Stimulated activated CD4-positive, alpha-beta T cell treated with anti-CD3 and anti-CD28 coated beads, TNF-alpha, amount 100 ng/mL, for 4 hours (primary cell): Measurements from ENCODE around the gene PTGS1.

Experiments
- DNase-seq, 3 experiments: peaks; one replicate each; pipeline ENCODE4 v3.0.0-alpha.2; 2020; ENCODE audit warnings: low read depth in 3 of 3

The PTGS1 gene

DNA sequence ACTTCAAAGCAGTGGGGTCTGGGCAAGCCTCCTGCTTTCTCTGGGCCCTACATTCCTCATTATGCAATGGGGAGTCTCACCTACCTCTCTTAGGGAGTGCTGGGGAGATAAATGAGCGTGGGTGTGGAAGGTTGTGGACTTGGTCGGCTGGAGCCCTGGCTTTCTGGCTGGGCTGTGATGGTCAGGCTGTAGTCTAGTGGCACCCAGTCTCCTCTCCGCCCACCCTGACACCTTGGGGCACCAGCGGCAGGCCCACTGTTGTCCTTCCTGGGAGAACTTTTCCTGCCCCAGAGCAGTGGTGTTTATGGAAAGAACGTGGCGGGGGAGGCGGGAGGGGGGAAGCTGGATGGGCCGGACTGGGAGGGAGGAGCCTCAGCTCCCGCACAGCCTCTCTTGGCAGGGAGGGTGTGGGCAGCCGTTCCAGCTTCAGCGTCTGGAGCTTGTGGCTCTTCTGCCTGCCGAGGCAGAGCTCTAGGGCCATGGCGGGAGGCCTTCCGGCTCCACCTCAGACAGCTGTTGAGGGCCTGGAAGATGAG, 4.1 kb downstream of the PTGS1 start:
- DNase-seq, result no peak

- DNase-seq, result no peak
These were observed 6.0 kb downstream of the PTGS1 start for GRCh38 chr9:122376796-122377195.

DNA sequence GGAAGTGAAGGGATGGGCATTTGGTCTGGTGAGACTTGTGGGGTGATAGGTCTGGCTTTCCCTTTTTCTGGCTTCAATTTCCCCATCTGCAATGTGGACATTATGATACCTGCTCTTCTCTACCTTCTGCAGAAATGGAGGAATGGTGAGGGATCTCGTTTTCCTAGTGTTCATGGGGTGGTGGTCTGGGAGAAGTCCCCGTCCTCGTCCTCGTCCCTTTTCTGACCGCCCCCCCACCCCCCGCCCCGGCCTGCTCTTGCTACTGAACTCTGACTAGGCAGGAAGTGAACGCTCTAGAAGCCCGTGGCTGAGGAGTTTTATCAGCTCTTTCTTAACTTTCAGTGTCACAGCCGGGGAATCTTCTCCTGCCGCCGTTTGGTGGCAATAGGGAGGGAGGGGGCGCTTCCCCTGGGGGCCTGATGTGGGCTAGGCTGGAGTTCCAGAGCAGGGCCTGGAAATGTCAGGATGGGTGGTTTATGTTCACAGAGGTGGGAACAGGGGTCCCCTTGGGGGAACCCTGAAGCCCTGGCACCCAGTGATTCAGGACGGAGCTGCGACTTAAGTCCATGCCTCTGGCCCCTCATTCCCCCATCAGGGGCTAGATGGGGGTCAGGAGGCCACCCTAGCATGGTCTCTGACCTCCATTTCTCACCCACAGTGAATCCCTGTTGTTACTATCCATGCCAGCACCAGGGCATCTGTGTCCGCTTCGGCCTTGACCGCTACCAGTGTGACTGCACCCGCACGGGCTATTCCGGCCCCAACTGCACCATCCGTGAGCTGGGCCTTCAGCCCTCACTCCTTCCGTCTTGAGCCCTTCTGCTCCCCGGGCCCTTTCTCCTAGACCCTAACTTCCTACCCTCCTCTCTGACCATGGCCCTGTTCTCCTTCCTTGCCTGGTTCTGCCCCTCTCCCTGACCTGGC, 6.7 kb downstream of the PTGS1 start:
- DNase-seq, result no peak

- DNase-seq, result no peak
These were observed 7.4 kb downstream of the PTGS1 start for GRCh38 chr9:122378236-122378635.

DNA sequence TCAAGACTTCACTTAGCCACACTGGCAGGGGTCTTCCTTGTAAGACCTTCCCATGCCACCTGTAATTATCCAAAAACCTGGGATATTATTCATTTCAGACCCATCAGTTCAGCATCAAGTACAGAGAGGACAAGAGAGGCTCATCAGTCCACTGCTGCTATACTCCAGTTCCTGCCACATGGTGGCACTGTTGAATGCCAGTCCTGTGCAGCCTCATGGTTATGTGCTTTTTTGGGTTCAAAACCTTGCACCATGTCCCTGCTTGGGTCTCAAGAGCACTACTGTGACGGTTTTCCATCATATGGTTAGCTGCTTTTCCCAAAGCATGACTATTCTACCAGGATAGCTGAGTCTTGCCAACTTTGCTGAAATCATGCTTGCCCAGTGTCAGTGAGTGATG, 8.5 kb downstream of the PTGS1 start:
- DNase-seq, result no peak

GRCh38 chr9:122380293-122380692, 9.5 kb downstream of the PTGS1 start:
- DNase-seq, result no peak

- DNase-seq, result no peak
These were observed 10.6 kb downstream of the PTGS1 start for GRCh38 chr9:122381206-122381950.

DNA sequence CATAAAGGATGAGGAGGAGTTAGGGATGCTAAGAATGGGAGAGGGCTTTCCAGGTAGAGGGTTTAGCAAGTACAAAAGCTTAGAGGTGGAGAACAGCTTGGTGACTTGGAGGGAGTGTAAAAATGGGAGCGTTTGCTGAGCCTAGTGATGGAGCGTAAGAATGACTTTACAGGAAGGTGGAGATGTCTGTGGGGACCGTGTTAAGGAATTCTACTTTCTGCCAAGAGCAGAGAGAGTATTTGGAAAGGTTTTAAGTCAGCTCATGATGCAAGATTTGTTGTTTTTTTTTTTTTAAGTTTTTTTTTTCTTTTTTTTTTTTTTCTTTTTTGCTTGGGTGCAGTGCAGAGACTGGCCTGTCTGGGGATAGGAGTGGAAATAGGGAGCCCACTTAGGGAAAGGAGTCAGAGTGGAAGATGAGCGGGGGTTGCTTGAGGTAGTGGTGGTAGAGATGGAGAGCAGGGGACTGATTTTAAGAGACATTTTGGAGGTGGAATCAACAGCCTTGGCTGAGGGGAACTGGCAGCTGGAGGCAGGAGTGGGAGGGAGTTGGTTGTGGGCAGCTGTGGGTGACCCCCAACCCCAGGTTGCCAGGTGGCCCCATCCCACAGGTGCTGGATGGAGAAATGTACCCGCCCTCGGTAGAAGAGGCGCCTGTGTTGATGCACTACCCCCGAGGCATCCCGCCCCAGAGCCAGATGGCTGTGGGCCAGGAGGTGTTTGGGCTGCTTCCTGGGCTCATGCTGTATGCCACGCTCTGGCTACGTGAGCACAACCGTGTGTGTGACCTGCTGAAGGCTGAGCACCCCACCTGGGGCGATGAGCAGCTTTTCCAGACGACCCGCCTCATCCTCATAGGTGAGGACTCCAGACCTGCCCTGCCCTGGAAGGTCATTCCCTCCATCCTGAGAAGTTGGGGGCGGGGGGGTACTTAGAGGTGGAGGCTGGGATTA, 12.4 kb downstream of the PTGS1 start:
- DNase-seq, result no peak

GRCh38 chr9:122383992-122384461, 13.2 kb downstream of the PTGS1 start:
- no peak for DNase-seq

GRCh38 chr9:122386311-122386872, 15.6 kb downstream of the PTGS1 start:
- DNase-seq, result no peak

DNA sequence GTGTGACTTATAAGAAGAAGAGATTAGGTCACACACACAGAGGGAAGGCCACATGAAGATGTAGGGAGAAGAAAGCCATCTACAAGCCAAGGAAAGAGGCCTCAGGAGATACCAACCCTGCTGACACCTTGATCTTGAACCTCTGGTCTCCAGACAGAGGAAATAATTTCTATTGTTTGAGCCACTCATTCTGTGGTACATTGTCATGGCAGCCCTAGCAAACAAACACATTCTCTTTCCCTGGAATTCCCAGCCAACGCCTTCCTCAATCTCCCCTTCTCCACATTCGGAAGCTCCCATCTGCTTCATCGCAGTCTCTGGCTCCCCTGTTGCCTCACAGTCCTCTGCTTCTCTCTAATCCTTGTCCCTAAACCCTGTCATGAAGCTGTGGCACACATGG, 16.7 kb downstream of the PTGS1 start:
- no peak for DNase-seq

DNA sequence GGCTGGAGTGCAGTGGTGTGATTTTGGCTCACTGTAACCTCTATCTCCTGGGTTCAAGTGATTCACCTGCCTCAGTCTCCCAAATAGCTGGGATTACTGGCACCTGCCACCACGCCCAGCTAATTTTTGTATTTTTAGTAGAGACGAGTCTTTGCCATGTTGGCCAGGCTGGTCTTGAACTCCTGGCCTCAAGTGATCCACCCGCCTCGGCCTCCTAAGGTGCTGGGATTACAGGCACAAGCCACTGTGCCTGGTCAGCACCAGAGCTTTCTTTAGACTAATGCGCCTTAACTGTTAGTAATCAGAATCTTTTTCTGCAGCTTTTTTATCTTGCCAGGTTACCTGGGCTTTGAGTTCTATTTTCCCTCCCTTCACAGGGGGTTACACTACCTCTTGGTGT, 18.4 kb downstream of the PTGS1 start:
- DNase-seq, result no peak

DNA sequence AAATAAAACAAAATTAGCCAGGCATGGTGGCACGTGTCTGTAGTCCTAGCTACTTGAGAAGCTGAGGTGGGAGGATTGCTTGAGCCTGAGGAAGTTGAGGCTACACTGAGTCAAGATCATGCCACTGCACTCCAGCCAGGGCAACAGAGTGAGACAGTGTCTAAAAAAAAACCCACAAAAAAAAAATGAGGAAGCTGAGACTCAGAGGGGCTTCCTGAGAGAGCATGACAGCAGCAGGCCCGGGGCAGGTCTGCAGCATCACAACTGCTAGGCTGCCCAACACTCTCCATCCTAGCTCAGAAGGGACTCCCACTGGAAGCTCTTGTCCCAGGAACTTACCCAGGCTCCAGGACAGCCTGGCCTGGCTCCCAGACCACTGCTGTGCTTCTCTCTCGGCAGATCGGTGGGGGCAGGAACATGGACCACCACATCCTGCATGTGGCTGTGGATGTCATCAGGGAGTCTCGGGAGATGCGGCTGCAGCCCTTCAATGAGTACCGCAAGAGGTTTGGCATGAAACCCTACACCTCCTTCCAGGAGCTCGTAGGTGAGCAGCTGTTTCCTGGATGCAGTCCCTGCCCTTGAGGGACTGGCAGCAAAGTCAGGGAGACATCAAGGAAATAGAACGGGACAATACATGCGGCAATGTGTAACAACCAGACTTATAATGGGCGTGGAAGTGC, 19.1 kb downstream of the PTGS1 start:
- DNase-seq, result no peak

DNA sequence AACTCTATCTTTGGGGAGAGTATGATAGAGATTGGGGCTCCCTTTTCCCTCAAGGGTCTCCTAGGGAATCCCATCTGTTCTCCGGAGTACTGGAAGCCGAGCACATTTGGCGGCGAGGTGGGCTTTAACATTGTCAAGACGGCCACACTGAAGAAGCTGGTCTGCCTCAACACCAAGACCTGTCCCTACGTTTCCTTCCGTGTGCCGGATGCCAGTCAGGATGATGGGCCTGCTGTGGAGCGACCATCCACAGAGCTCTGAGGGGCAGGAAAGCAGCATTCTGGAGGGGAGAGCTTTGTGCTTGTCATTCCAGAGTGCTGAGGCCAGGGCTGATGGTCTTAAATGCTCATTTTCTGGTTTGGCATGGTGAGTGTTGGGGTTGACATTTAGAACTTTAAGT, 21.5 kb downstream of the PTGS1 start:
- no peak for DNase-seq

DNA sequence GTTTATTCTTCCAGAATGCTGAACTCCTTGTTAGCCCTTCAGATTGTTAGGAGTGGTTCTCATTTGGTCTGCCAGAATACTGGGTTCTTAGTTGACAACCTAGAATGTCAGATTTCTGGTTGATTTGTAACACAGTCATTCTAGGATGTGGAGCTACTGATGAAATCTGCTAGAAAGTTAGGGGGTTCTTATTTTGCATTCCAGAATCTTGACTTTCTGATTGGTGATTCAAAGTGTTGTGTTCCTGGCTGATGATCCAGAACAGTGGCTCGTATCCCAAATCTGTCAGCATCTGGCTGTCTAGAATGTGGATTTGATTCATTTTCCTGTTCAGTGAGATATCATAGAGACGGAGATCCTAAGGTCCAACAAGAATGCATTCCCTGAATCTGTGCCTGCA, 21.9 kb downstream of the PTGS1 start:
- no peak for DNase-seq

DNA sequence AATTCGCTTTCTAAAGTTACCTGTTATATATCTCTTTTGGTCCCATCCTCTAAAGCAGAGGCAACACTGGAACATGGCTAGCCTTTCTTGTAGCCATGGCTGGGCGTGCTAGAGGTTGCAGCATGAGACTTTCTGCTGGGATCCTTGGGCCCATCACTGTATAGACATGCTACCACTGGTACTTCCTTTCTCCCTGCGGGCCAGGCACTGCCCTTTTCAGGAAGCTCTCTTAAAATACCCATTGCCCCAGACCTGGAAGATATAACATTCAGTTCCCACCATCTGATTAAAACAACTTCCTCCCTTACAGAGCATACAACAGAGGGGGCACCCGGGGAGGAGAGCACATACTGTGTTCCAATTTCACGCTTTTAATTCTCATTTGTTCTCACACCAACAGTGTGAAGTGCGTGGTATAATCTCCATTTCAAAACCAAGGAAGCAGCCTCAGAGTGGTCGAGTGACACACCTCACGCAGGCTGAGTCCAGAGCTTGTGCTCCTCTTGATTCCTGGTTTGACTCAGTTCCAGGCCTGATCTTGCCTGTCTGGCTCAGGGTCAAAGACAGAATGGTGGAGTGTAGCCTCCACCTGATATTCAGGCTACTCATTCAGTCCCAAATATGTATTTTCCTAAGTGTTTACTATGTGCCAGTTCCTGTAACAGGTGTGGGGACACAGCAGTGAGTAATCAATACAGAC, 22.6 kb downstream of the PTGS1 start:
- DNase-seq, result no peak

DNA sequence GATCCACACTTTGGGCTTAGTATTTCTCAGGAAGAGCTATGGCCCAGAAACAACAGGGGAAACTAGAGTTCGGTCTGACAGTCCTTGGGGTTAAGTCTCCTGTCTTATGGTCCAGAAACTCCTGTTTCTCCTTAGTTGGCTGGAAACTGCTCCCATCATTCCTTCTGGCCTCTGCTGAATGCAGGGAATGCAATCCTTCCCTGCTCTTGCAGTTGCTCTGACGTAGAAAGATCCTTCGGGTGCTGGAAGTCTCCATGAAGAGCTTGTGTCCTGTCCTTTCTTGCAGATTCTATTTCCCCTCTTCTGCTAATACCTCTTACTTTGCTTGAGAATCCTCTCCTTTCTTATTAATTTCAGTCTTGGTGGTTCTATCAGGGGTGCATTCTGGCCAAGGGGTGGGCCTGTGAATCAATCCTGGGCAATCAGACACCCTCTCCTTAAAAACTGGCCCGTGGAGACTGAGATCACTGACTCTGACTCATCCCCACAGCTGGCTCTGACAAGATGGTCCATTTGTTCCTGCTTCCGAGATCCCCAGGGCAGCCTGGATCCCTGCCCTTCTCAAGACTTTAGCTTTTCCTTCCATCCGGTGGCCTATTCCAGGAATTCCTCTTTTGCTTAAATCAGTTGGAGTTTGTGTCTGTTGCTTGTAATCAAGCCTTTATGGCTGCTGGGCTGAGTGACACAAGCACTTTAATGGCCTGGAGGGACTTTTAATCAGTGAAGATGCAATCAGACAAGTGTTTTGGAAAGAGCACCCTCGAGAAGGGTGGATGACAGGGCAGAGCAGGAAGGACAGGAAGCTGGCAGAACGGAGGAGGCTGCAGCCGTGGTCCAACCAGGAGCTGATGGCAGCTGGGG, 23.7 kb downstream of the PTGS1 start:
- no peak for DNase-seq

GRCh38 chr9:122396614-122397148, 25.9 kb downstream of the PTGS1 start:
- DNase-seq, result no peak

GRCh38 chr9:122397749-122398148, 26.9 kb downstream of the PTGS1 start:
- DNase-seq, result no peak
